ENCODE measurements around the gene TMEM120A.

Gene TMEM120A

DNA sequence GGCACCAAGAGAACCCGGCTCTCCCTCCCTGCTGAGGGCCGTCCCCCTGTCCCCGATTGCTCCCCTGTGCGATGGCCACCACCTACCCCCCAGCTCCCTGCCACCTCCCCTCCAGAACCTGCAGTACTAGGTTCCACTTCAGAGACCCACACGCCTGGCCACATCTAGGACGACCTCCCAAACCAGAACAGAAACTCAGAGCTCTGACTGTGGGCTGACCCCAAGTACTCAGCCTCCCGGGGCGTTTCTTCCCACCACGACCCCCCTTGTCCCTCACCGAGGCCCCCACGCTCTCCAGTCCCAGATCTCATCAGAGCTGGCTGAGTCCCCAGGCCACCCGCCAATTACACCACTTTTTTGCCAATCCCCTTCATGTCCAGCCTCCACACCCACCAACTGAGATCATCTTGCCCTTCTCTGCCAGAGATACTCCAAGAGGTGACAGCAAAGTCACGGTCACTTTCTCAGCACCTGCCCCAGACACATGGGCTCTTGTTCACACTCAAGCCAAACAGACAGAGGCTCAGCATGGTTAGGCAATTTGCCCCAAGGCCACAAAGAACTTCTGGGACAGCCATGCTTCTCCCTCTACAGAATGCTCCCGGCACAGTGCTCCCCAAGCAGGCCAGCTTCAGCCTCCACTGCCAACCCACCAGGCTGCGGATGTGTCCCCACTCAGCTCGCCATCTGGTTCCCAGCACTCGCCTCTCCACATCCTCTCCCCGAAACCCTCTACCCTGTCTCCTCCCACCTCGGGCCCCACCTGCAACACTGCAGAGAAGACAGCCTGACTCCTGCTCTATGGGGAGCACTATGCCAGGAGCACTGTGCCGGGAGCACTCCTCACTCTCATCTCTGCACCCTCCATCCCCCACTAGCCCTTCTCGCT, 4.7 kb downstream of the TMEM120A start:
- peaks cover 10% of the 10 kb centered on the region for H3K36me3 Mint-ChIP-seq
- peaks cover 20% of the 10 kb centered on the region for H3K27me3 Mint-ChIP-seq

DNA sequence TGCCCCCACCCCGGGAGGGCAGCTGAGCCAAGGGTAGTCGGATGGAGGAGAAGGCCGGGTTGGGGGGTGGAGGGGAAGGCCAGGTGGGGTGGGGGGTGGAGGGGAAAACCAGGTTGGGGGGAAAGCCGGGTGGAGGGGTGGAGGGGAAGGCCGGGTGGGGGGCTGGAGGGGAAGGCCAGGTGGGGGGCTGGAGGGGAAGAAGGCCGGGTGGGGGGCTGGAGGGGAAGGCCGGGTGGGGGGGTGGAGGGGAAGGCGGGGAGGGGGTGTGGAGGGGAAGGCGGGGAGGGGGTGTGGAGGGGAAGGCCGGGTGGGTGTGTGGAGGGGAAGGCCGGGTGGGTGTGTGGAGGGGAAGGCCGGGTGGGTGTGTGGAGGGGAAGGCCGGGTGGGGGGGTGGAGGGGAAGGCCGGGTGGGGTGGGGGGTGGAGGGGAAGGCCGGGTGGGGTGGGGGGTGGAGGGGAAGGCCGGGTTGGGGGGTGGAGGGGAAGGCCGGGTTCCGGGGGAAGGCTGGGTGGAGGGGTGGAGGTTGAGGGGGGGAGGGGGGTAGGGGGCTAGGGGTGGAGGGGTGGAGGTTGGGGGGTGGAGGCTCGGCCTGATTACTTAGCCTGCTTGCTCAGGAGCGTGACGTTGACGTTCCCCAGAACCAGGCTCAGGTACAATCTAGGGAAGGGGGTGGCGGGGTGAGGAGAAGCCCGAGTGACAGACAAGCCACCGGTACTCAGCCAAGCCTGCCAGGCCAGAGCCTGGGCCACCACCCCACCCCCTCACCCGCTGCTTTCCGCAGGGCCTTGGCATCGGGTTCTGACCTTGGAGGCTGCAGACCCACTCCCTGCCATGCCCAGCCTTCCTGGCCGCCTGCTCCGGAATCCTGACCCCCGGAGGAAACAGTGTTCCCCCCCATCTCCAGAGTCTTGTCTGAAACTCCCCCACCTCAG, 5.6 kb downstream of the TMEM120A start:
- Mint-ChIP-seq H3K36me3 (peaks cover 10% of the 10 kb centered on the region), H3K4me3 (no peak overlapping the region), H3K9me3 (no peaks in the 10 kb centered on the region), H3K27ac (no peak overlapping the region), H3K27me3 (peaks cover 20% of the 10 kb centered on the region), H3K4me1 (peaks cover 11% of the 10 kb centered on the region)
- CTCF ChIA-PET, result no interaction called here
- DNase-seq, result no peak

More for the DNA sequence above, 4.7 kb downstream of the TMEM120A start:
- Mint-ChIP-seq H3K4me1 (peaks cover 12% of the 10 kb centered on the region), H3K27ac (no peak overlapping the region), H3K9me3 (no peaks in the 10 kb centered on the region), H3K4me3 (no peak overlapping the region)
- CTCF ChIA-PET, result interaction anchor here (1.3 kb wide), 1 partner anchor 324 kb away, joined by 3 read pairs; no protein-coding TSS in a partner anchor
- no peak for DNase-seq

DNA sequence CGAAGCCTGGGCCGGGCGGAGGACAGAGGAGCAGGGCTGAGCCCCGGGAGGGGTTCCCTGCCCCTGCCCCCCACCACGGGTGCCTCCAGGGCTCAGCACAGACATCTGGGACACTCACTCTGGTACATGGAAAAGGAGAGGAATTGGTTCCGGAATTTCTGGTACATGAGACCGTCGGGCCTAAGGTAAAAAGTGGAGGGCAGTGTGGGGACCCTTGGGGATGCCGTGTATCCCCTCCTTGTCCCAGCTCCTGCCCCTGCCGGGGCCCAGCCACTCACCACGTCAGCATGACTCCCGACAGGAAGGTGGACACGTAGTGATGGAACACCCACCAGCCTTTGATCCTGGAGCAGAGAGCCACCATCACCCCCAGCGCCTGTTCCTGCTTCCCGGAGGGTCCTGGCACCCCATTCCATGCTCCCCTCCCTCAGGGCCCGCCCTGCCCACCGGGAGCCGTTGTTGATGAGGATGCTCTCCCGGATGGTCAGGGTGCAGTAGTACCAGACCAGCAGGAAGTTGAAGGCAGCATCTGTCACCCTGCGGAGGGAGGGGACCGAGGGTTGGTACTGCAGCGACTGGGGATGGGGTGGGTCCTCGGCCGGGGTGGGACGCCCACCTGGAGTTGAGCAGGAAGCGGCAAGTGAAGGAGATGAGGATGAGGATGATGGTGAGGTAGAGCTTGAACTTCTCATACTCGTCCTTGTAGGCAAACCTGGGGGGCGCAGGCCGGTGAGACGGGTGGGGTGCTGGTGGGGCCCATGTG, 6.4 kb downstream of the TMEM120A start:
- no peaks in the 10 kb centered on the region for H3K9me3 Mint-ChIP-seq
- peaks cover 4% of the 10 kb centered on the region for H3K4me1 Mint-ChIP-seq
- H3K4me3 Mint-ChIP-seq, result no peak overlapping the region
- peaks cover 10% of the 10 kb centered on the region for H3K36me3 Mint-ChIP-seq
- H3K27me3 Mint-ChIP-seq, result peaks cover 12% of the 10 kb centered on the region
- CTCF ChIA-PET, result no interaction called here
- no peak overlapping the region for H3K27ac Mint-ChIP-seq
- DNase-seq, result no peak

DNA sequence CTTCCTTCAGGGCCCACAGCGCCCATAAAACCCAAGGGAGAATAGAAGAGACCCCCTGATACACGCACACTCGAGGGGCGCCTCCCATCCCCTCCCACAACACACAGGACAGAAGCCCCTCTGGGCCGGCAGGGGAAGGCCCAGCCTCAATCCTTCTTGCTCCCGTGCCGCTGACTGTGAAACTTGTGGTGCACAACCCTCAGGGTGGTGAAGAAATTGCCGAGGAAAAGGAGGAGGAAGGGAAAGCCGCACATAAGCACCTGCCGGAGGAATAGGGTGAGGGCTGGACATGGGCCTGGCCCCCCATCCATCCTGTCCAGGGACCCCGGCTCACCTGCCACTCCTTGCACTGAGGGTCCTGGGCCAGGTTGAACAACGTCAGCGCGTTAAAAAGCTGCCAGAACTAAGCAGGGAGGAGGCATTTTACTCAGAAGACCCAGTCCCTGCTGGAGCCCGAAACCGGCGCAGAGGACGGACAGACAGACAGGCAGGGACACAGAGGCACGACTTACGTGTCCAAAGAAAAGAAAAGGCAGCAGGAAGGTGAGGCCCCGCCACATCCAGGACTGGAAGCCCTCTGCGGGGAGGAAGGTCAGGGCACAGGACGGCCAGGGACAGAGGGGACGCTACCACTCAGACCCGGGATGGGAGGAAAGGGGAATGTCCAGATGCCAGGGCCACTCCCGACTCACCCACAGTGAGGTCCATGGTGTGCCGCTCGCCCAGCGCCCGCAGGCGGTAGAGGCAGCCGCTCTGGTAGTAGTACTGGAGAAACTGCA, 7.2 kb downstream of the TMEM120A start:
- Mint-ChIP-seq H3K4me1 (peaks cover 3% of the 10 kb centered on the region), H3K36me3 (peaks cover 10% of the 10 kb centered on the region), H3K27me3 (peaks cover 10% of the 10 kb centered on the region), H3K9me3 (no peaks in the 10 kb centered on the region), H3K27ac (no peak overlapping the region), H3K4me3 (no peak overlapping the region)
- CTCF ChIA-PET, result no interaction called here
- DNase-seq, result no peak

DNA sequence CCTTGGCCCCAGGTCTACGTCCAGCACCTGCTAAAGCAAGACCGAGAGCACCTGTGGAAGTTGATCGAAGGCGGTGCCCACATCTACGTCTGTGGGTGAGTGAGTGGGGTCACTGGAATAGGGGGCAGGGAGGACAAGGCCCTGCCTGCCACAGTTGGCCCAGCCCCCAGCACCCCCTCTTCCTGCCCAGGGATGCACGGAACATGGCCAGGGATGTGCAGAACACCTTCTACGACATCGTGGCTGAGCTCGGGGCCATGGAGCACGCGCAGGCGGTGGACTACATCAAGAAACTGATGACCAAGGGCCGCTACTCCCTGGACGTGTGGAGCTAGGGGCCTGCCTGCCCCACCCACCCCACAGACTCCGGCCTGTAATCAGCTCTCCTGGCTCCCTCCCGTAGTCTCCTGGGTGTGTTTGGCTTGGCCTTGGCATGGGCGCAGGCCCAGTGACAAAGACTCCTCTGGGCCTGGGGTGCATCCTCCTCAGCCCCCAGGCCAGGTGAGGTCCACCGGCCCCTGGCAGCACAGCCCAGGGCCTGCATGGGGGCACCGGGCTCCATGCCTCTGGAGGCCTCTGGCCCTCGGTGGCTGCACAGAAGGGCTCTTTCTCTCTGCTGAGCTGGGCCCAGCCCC, 8.1 kb downstream of the TMEM120A start:
- Mint-ChIP-seq H3K4me1 (peaks cover 3% of the 10 kb centered on the region), H3K4me3 (no peak overlapping the region), H3K27ac (no peak overlapping the region), H3K36me3 (peaks cover 11% of the 10 kb centered on the region), H3K9me3 (no peaks in the 10 kb centered on the region), H3K27me3 (peaks cover 10% of the 10 kb centered on the region)
- no peak for DNase-seq
- CTCF ChIA-PET, result no interaction called here

DNA sequence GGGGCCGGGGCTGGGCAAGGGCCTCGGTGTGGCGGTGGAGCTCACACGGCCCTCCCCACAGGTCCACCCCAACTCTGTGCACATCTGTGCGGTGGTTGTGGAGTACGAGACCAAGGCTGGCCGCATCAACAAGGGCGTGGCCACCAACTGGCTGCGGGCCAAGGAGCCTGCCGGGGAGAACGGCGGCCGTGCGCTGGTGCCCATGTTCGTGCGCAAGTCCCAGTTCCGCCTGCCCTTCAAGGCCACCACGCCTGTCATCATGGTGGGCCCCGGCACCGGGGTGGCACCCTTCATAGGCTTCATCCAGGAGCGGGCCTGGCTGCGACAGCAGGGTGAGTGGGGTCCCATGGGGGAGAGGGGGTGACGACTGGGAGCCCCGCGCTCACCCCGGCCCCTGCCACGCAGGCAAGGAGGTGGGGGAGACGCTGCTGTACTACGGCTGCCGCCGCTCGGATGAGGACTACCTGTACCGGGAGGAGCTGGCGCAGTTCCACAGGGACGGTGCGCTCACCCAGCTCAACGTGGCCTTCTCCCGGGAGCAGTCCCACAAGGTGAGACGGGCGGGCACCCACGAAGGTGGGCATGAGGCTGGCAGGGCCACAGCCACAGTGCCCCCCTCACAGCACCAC, 8.8 kb downstream of the TMEM120A start:
- Mint-ChIP-seq H3K36me3 (peaks cover 11% of the 10 kb centered on the region), H3K9me3 (no peaks in the 10 kb centered on the region), H3K27me3 (peaks cover 10% of the 10 kb centered on the region), H3K4me3 (no peak overlapping the region), H3K4me1 (peaks cover 3% of the 10 kb centered on the region), H3K27ac (no peak overlapping the region)
- no peak for DNase-seq
- CTCF ChIA-PET, result no interaction called here

DNA sequence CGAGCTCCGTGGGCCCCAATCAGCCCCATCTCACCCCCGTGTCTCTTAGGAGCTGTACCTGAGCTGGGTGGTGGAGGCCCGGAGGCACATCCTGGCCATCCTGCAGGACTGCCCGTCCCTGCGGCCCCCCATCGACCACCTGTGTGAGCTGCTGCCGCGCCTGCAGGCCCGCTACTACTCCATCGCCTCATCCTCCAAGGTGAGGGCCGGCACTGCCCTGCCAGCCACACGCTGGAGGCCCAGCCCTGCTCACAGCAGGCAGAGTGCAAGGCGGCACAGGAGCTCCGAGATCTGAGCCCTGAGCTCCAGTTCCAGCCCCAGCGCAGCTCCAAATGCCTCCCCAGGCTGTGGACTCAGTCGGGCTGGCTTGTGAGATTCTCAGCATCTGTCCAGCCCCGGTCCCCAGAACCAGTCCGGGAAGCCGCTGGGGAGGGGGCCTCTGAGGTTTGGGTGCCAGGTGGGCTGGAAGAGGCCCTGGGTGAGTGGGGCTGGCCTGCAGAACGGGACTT, 9.3 kb downstream of the TMEM120A start:
- no peaks in the 10 kb centered on the region for H3K9me3 Mint-ChIP-seq
- H3K27ac Mint-ChIP-seq, result no peak overlapping the region
- peaks cover 12% of the 10 kb centered on the region for H3K36me3 Mint-ChIP-seq
- CTCF ChIA-PET, result no interaction called here
- peaks cover 6% of the 10 kb centered on the region for H3K27me3 Mint-ChIP-seq
- H3K4me3 Mint-ChIP-seq, result no peak overlapping the region
- no peak for DNase-seq
- peaks cover 3% of the 10 kb centered on the region for H3K4me1 Mint-ChIP-seq

DNA sequence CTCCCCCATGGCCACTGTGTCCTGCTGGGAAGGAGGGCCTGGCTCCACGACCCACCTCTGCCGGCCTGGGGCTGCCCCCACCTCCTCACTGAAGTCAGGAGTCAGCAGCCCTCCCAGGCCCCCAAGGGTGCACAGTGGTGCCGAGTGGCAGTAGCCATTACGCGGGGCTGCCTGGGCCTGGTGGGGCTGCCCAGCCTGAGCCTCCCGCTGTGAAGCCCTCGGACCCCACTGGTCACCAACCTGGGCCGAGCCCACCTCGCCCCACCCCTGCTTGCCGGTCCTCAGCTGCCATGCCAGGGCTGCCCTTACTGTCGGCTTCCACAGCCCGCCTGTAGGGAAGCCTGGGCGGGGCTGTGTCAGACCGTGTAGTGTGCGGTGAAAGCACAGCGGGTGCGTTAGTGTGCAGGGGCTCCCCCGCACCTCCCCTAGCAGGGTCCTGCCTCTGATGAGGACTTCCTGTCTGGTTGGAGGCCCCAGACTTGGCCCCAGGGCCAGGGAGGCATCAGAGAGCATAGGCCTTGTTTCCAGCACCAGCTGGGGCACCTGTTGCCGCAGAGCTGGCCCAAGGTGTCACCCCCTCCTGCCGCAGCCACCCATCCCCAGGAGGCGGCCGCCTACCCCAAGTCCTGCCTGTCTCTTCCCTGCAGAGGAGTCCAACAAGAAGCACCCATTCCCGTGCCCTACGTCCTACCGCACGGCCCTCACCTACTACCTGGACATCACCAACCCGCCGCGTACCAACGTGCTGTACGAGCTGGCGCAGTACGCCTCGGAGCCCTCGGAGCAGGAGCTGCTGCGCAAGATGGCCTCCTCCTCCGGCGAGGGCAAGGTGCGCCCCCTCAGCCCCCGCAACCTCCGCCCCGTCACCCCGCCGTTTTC, 10.0 kb downstream of the TMEM120A start:
- Mint-ChIP-seq H3K27ac (no peak overlapping the region), H3K4me3 (no peak overlapping the region), H3K36me3 (peaks cover 14% of the 10 kb centered on the region), H3K27me3 (no peaks in the 10 kb centered on the region), H3K9me3 (no peaks in the 10 kb centered on the region), H3K4me1 (no peaks in the 10 kb centered on the region)
- DNase-seq, result no peak
- CTCF ChIA-PET, result interaction anchor here (0.6 kb wide), 1 partner anchor 74 kb away, joined by 4 read pairs; no protein-coding TSS in a partner anchor

DNA sequence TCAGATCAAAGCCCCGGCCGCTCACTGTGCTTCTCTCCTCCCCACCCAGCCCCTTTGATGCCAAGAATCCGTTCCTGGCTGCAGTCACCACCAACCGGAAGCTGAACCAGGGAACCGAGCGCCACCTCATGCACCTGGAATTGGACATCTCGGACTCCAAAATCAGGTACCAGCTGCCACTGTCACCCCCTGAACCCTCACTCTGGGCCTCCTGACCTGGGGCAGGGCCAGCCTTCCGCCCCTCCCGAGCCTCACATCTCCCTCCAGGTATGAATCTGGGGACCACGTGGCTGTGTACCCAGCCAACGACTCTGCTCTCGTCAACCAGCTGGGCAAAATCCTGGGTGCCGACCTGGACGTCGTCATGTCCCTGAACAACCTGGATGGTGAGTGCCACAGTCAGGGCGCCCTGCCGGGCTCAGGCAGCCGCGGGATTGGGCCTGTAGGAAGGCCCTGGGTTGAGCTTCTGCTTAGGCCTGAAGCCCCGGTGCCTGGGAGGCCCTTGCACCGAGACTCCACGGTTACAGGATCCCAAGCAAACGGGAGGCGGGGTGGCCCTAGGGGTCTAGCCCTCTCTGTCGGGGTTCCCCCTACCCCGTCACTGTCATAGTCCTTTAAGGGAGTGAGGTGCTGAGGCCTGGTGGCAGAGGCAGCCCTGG, 10.8 kb downstream of the TMEM120A start:
- Mint-ChIP-seq H3K9me3 (no peaks in the 10 kb centered on the region), H3K4me3 (no peak overlapping the region), H3K4me1 (no peaks in the 10 kb centered on the region), H3K27me3 (no peaks in the 10 kb centered on the region), H3K27ac (no peak overlapping the region), H3K36me3 (peaks cover 14% of the 10 kb centered on the region)
- DNase-seq, result no peak
- CTCF ChIA-PET, result interaction anchor here (0.6 kb wide), 1 partner anchor 73 kb away, joined by 4 read pairs; no protein-coding TSS in a partner anchor

DNA sequence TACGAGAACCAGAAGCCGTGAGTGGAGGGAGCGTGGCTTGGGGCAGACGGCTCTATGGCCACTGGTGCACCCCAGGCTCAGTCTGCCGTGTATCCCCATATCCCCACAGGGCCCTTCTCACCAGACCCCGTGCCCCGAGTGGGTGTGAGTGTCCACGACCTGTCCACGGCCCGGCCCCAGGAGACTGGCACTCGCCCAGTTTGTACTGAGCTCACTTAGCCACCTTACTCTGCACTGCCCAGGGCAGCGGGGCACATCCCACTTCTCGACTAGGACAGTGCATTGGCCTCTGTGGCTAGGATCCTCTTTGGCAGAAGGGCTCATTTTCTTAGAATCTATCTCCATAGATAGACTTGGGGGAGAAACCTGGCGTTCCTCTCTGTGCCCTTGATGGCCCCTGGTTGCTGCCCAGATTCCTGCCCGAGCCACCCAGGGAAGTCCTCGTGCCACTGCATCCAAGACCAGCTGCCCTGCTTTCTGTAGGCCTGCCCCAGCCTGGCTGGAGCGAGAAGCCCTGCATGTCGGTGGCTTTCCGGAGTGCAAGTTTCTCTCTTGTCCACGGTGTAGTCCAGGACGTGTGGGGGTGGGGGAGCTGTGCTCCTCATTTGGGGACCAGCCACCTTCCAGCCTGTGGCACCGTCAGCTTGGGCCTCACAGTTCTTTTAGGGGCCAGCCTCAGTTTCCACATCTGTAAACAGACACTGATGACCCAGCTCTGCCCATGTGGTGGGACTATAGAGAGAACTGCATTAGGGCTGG, 11.9 kb downstream of the TMEM120A start:
- no peak for DNase-seq
- CTCF ChIA-PET, result no interaction called here
- Mint-ChIP-seq H3K9me3 (no peaks in the 10 kb centered on the region), H3K36me3 (peaks cover 14% of the 10 kb centered on the region), H3K27me3 (no peaks in the 10 kb centered on the region), H3K4me1 (no peaks in the 10 kb centered on the region), H3K27ac (no peak overlapping the region), H3K4me3 (no peak overlapping the region)

Data from activated naive CD4-positive, alpha-beta T cell treated with anti-CD3 and anti-CD28 coated beads, Interleukin-2, amount 10 ng/mL, durations not matched to agents 7 days and 5 days (primary cell).